SK-N-SH treated with all-trans-retinoic acid at 6 μM for 48 hours (cell line): ENCODE data around the gene CCDC152.

Experiments
- GLIS3 ChIP-seq: fragments of 250-450 bp; sonication (Bioruptor Pico); IDR thresholded peaks from 2 replicates; pipeline ENCODE4 v1.5.0; 2020; ENCODE audit warnings: mild to moderate bottlenecking, moderate library complexity
- ISL1 ChIP-seq: fragments of 250-450 bp; sonication (Bioruptor Pico); IDR thresholded peaks from 2 replicates; pipeline ENCODE4 v2.1.2; 2022; ENCODE audit warnings: mild to moderate bottlenecking, moderate library complexity
- PATZ1 ChIP-seq: fragments of 250-450 bp; sonication (Bioruptor Pico); IDR thresholded peaks from 2 replicates; pipeline ENCODE4 v1.8.0; 2020; ENCODE audit warnings: mild to moderate bottlenecking, moderate library complexity, borderline replicate concordance
- PPARA ChIP-seq: fragments of 250-450 bp; sonication (Bioruptor Pico); IDR thresholded peaks from 2 replicates; pipeline ENCODE4 v1.5.0; 2020; ENCODE audit warnings: mild to moderate bottlenecking, borderline replicate concordance

GRCh38 chr5:42839196-42839595 lies 82.6 kb downstream of the CCDC152 start:
- TF ChIP-seq GLIS3: no peak
- TF ChIP-seq ISL1 (CRISPR knock-in tag): no peak
- TF ChIP-seq PPARA: no peak
- TF ChIP-seq PATZ1: no peak
